Central memory CD8-positive, alpha-beta T cell (primary cell): Measurements from ENCODE around the gene RPS6KA1.
"Not testable (repeated sequence)": the region's sequence is repeated elsewhere in the genome, so short reads cannot be mapped to it uniquely, and the experiment has no call there.

Source experiments
- ATAC-seq: fragments of 150-1000 bp; cut with Tn5 transposase; replicated peaks from 2 replicates; pipeline ENCODE4 v1.10.0; 2022; ENCODE audit warnings: mild to moderate bottlenecking, moderate FRiP score, moderate number of reproducible peaks; ENCODE audit not compliant: poor library complexity, severe bottlenecking; ENCODE audit errors: extremely low read depth
- DNase-seq, 2 donors: peaks; one replicate each; pipeline ENCODE4 v3.0.0; 2021; ENCODE audit warnings: low spot score in 2 of 2
- H3K27ac Mint-ChIP-seq: one replicate; pipeline ENCODE4 v1.8.0; 2022; ENCODE audit warnings: low read depth, mild to moderate bottlenecking, moderate library complexity, mixed read lengths
- H3K27me3 Mint-ChIP-seq: one replicate; pipeline ENCODE4 v1.8.0; 2022; ENCODE audit warnings: mixed read lengths
- H3K36me3 Mint-ChIP-seq: one replicate; pipeline ENCODE4 v1.8.0; 2022; ENCODE audit warnings: mild to moderate bottlenecking, moderate library complexity, mixed read lengths; ENCODE audit not compliant: insufficient read depth
- H3K4me1 Mint-ChIP-seq: one replicate; pipeline ENCODE4 v1.8.0; 2022; ENCODE audit warnings: mixed read lengths
- H3K4me3 Mint-ChIP-seq: one replicate; pipeline ENCODE4 v1.8.0; 2022; ENCODE audit warnings: mild to moderate bottlenecking, moderate library complexity, mixed read lengths
- H3K9me3 Mint-ChIP-seq: one replicate; pipeline ENCODE4 v1.8.0; 2022; ENCODE audit warnings: mixed read lengths

RPS6KA1 gene

GRCh38 chr1:26574018-26574417 lies 44.5 kb downstream of the RPS6KA1 start:
- H3K36me3 Mint-ChIP-seq: peaks cover 39% of the 10 kb centered on the region
- no peak overlapping the region for H3K27ac Mint-ChIP-seq
- H3K4me1 Mint-ChIP-seq: peaks cover 37% of the 10 kb centered on the region
- ATAC-seq (no peak), DNase-seq (no peak)
- H3K27me3 Mint-ChIP-seq: no peaks in the 10 kb centered on the region
- H3K4me3 Mint-ChIP-seq: no peak overlapping the region
- H3K9me3 Mint-ChIP-seq: no peaks in the 10 kb centered on the region

DNA sequence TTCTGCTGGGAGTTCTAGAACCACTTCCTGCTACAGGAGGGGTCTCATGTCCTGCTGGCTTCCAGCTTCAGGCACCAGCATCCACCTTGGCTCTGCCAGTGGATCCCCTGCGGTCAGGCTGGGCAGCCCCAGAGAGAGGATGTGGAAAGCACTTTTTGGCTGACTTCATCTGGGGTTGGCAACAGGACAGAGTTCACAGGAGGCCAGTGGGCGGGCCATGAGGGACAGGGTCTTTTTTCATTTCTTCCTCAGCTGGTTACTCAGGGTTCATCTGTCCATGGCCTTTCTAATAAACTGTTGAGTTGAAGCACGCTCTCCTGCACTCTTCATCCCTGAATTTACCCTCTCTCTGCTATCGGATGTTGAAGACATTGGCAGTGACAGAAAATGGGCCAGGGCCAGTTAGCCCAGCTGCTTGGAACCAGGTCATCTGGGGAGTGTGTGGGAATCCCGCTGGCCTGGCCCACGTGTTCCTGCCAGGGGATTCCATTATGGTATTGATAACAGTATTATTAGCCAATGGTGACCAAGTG lies 45.2 kb downstream of the RPS6KA1 start:
- Mint-ChIP-seq H3K27ac (no peak overlapping the region), H3K36me3 (peaks cover 34% of the 10 kb centered on the region), H3K4me1 (peaks cover 30% of the 10 kb centered on the region), H3K9me3 (no peaks in the 10 kb centered on the region), H3K4me3 (no peak overlapping the region), H3K27me3 (no peaks in the 10 kb centered on the region)
- no peak for DNase-seq
- no peak for ATAC-seq

DNA sequence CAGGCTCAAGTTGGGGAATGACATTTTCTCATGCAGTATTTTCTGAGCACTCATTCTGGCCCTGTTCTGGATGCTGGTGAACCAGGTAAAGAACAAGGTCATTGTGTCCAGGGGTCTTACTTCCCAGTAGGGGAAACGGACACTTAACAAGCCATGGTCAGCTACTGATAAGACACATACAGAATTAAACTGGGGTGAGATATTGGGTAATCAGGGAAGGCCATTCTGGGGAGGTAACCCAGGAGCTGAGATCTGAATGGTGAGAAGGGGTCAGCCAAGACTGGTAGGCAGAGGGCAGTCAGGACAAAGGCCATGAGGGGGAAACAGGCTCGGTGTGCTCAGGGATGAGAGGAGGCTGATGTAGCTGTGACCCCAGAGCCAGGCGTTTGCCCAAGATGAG lies 45.8 kb downstream of the RPS6KA1 start:
- H3K4me3 Mint-ChIP-seq: no peak overlapping the region
- DNase-seq (no peak), ATAC-seq (no peak)
- H3K36me3 Mint-ChIP-seq: peaks cover 32% of the 10 kb centered on the region
- H3K27me3 Mint-ChIP-seq: no peaks in the 10 kb centered on the region
- H3K4me1 Mint-ChIP-seq: peaks cover 24% of the 10 kb centered on the region
- no peak overlapping the region for H3K27ac Mint-ChIP-seq
- no peaks in the 10 kb centered on the region for H3K9me3 Mint-ChIP-seq

DNA sequence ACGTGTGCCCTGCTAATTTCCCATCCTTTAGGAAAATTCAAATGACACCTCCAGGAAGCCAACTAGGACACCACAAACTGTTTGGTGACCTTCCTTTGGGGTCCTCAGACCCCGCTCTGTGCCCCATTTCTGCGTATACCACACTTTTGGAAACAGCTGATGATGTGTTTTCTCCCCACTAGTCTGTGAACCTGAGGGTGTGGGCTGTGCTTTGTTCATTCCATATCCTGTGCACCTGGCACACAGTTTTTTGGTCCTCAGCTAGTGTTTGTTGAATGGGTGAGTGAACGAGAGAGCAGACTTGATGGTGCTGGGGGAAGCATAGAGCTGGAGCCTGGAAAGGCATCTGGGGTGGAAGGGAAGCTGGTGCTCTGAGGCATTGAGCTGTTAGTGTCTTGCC lies 48.6 kb downstream of the RPS6KA1 start:
- peaks cover 21% of the 10 kb centered on the region for H3K36me3 Mint-ChIP-seq
- no peak for DNase-seq
- ATAC-seq: no peak
- no peak overlapping the region for H3K4me3 Mint-ChIP-seq
- peak overlapping the region; percentile 9 for H3K27ac Mint-ChIP-seq
- H3K9me3 Mint-ChIP-seq: no peaks in the 10 kb centered on the region
- H3K4me1 Mint-ChIP-seq: peaks cover 35% of the 10 kb centered on the region
- H3K27me3 Mint-ChIP-seq: no peaks in the 10 kb centered on the region

- Mint-ChIP-seq H3K9me3 (no peaks in the 10 kb centered on the region), H3K27ac (no peak overlapping the region), H3K4me1 (peaks cover 33% of the 10 kb centered on the region), H3K4me3 (no peak overlapping the region), H3K36me3 (peaks cover 12% of the 10 kb centered on the region), H3K27me3 (no peaks in the 10 kb centered on the region)
- DNase-seq (no peak), ATAC-seq (no peak)
Measured at GRCh38 chr1:26579681-26580111, 50.1 kb downstream of the RPS6KA1 start.

- Mint-ChIP-seq H3K27me3 (no peaks in the 10 kb centered on the region), H3K4me3 (no peak overlapping the region), H3K4me1 (peaks cover 29% of the 10 kb centered on the region), H3K36me3 (peaks cover 8% of the 10 kb centered on the region), H3K27ac (no peak overlapping the region), H3K9me3 (no peaks in the 10 kb centered on the region)
- DNase-seq (no peak), ATAC-seq (no peak)
Measured at GRCh38 chr1:26580116-26580515, 50.6 kb downstream of the RPS6KA1 start.

GRCh38 chr1:26581287-26581651 lies 51.7 kb downstream of the RPS6KA1 start:
- H3K4me3 Mint-ChIP-seq: no peak overlapping the region
- peaks cover 20% of the 10 kb centered on the region for H3K4me1 Mint-ChIP-seq
- DNase-seq: no peak
- H3K27me3 Mint-ChIP-seq: no peaks in the 10 kb centered on the region
- H3K9me3 Mint-ChIP-seq: no peaks in the 10 kb centered on the region
- H3K36me3 Mint-ChIP-seq: peaks cover 2% of the 10 kb centered on the region
- no peak overlapping the region for H3K27ac Mint-ChIP-seq
- ATAC-seq: no peak

GRCh38 chr1:26582053-26582835 lies 52.7 kb downstream of the RPS6KA1 start:
- ATAC-seq (no peak), DNase-seq (no peak)
- H3K27me3 Mint-ChIP-seq: no peaks in the 10 kb centered on the region
- no peaks in the 10 kb centered on the region for H3K36me3 Mint-ChIP-seq
- no peak overlapping the region for H3K4me3 Mint-ChIP-seq
- H3K9me3 Mint-ChIP-seq: no peaks in the 10 kb centered on the region
- H3K27ac Mint-ChIP-seq: no peak overlapping the region
- H3K4me1 Mint-ChIP-seq: peaks cover 18% of the 10 kb centered on the region

DNA sequence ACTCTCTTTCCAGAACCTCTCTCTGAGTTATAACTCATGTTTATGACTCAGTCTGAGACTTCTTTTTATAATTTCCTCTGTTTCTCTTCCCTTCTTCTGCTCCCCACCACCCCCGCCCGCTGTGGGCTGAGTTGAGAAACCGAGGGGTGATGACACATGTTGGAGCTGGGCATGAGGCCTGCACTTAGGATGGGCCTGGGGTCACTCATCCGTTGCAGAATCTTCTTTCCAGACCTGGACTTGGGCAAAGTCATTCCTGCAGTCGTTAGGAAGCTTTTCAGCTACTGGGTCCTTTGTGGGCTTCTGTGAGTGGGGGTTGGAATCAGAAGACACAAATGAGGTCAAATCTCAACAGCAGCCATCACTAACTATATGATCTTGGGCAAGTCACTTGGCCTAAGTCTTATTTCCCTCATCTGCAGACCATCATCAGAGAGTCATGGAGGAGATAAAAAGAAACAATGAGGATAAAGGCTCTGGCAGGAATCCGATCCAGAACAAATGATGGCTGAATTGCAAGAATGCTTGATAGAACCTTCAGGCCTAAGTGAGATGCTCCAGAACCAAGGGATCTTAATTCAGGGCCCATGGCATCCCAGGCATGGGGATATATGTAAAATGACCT lies 53.4 kb downstream of the RPS6KA1 start:
- Mint-ChIP-seq H3K27me3 (no peaks in the 10 kb centered on the region), H3K9me3 (no peaks in the 10 kb centered on the region), H3K27ac (no peak overlapping the region), H3K4me1 (peaks cover 16% of the 10 kb centered on the region), H3K4me3 (no peak overlapping the region), H3K36me3 (no peaks in the 10 kb centered on the region)
- ATAC-seq (no peak), DNase-seq (no peak)

GRCh38 chr1:26583646-26584485 lies 54.3 kb downstream of the RPS6KA1 start:
- H3K36me3 Mint-ChIP-seq: no peaks in the 10 kb centered on the region
- no peak overlapping the region for H3K4me3 Mint-ChIP-seq
- no peak for DNase-seq
- H3K27me3 Mint-ChIP-seq: no peaks in the 10 kb centered on the region
- no peaks in the 10 kb centered on the region for H3K9me3 Mint-ChIP-seq
- no peak for ATAC-seq
- H3K4me1 Mint-ChIP-seq: peaks cover 12% of the 10 kb centered on the region
- no peak overlapping the region for H3K27ac Mint-ChIP-seq

- not testable (repeated sequence) for H3K36me3 Mint-ChIP-seq, H3K27ac Mint-ChIP-seq, H3K9me3 Mint-ChIP-seq, ATAC-seq, H3K27me3 Mint-ChIP-seq, DNase-seq, H3K4me3 Mint-ChIP-seq
- peaks cover 12% of the 10 kb centered on the region for H3K4me1 Mint-ChIP-seq
Measured at GRCh38 chr1:26584588-26584987, 55.0 kb downstream of the RPS6KA1 start.

GRCh38 chr1:26585471-26585870 lies 55.9 kb downstream of the RPS6KA1 start:
- no peaks in the 10 kb centered on the region for H3K36me3 Mint-ChIP-seq
- H3K9me3 Mint-ChIP-seq: no peaks in the 10 kb centered on the region
- DNase-seq: no peak
- H3K4me3 Mint-ChIP-seq: no peak overlapping the region
- peaks cover 12% of the 10 kb centered on the region for H3K4me1 Mint-ChIP-seq
- no peak for ATAC-seq
- H3K27me3 Mint-ChIP-seq: no peaks in the 10 kb centered on the region
- no peak overlapping the region for H3K27ac Mint-ChIP-seq
